ENCODE results near the gene SUSD4.

DNA sequence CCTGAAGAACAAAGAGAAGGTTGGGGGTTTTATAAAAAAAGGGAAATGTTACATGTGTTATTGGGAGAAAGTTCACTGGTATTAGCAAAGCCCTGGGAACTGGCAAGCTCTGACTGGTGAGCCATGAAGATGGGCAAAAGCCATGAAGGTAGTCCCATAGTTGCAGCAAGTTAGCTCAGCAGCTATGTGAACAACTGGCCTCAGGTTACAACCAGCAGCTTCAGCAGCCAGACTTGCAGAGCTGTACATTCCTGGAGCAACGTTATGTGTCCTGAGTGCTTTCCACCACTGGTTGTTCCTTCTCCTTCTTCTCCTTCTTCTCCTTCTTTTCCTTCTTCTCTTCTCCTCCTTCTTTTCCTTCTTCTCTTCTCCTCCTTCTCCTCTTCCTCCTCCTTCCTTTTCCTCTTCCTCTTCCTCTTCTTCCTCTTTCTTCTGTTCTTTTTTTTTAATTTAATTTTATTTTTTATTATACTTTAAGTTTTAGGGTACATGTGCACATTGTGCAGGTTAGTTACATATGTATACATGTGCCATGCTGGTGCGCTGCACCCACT lies 164.8 kb downstream of the SUSD4 start:
- TF ChIP-seq FOXJ3 (CRISPR knock-in tag; IDR thresholded peaks at IDR 0.05) = no peak
- TF ChIP-seq POLR2AphosphoS5 (IDR thresholded peaks at IDR 0.05; ENCODE audit: low read depth, low read length) = no peak
- TF ChIP-seq, protein P1, sequence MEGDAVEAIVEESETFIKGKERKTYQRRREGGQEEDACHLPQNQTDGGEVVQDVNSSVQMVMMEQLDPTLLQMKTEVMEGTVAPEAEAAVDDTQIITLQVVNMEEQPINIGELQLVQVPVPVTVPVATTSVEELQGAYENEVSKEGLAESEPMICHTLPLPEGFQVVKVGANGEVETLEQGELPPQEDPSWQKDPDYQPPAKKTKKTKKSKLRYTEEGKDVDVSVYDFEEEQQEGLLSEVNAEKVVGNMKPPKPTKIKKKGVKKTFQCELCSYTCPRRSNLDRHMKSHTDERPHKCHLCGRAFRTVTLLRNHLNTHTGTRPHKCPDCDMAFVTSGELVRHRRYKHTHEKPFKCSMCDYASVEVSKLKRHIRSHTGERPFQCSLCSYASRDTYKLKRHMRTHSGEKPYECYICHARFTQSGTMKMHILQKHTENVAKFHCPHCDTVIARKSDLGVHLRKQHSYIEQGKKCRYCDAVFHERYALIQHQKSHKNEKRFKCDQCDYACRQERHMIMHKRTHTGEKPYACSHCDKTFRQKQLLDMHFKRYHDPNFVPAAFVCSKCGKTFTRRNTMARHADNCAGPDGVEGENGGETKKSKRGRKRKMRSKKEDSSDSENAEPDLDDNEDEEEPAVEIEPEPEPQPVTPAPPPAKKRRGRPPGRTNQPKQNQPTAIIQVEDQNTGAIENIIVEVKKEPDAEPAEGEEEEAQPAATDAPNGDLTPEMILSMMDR (IDR thresholded peaks at IDR 0.05) = no peak
- TF ChIP-seq EP300 (IDR thresholded peaks at IDR 0.05; ENCODE audit: borderline replicate concordance in 1 of 2, low read depth in 1 of 2, low read length in 1 of 2) = no peak
- TF ChIP-seq, protein P2, sequence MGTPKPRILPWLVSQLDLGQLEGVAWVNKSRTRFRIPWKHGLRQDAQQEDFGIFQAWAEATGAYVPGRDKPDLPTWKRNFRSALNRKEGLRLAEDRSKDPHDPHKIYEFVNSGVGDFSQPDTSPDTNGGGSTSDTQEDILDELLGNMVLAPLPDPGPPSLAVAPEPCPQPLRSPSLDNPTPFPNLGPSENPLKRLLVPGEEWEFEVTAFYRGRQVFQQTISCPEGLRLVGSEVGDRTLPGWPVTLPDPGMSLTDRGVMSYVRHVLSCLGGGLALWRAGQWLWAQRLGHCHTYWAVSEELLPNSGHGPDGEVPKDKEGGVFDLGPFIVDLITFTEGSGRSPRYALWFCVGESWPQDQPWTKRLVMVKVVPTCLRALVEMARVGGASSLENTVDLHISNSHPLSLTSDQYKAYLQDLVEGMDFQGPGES (IDR thresholded peaks at IDR 0.05; ENCODE audit: low read depth, low read length) = no peak
- TF ChIP-seq RXRA (IDR thresholded peaks at IDR 0.05; ENCODE audit: borderline replicate concordance, low read depth) = no peak

Measured in SK-N-SH (cell line).